PFSK-1 (cell line): Measurements from ENCODE around the gene NUDC.
A peak's percentile ranks its signal among the peaks of the same experiment; 100 is the strongest.

Experiments used
- POLR2AphosphoS5 ChIP-seq: IDR thresholded peaks from 2 replicates; pipeline ENCODE4 v1.6.1; 2012; ENCODE audit warnings: low read depth, mild to moderate bottlenecking, control low read depth, low read length, moderate library complexity
- SIN3A ChIP-seq: IDR thresholded peaks from 2 replicates; pipeline ENCODE4 v1.6.1; 2012; ENCODE audit warnings: mild to moderate bottlenecking, low read length, moderate library complexity, borderline replicate concordance; ENCODE audit not compliant: insufficient read depth

DNA sequence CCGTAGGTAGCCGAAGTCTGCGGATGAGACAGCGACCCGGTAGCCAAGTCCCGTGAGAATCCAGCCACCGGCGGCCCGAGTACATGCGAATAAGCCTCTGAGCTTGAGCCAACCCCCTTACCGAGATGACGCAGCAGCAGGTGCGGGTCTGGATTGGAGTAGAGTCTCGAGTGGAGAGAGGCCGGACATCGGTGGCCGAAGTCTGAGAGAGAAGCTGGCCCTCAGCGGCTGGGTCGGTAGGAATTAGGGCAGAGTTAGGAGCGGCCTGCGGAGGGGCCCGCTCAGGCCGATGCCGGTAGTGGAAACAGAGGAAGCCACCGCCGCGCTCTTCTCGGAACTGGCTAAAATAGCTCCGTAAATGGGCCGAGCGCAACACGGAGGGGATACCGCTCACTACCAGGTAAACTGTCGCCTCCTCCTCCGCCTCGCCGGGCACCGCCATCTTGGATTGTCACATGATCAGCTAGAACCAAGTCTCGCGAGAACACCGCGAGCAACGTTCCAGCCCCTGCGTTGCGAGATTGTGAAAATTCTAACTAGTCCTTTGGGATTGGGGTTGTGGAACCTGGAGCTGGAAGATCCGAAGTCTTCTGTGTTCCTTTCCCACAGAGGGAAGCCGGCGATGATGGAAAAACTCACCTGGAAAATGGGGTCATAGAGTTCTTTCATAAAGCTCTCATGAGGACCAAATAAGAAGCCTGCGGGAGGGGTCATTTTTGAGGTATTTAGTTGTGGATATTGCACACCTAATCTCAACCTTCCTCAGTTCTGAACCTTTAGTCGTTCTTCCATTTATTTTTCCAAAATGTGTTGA is 21.3 kb upstream of the NUDC start, which contains the start of gene GPATCH3:
- TF ChIP-seq POLR2AphosphoS5 = peak; percentile 95
- peak; percentile 94 for TF ChIP-seq SIN3A
